Right atrium auricular region (tissue), 2 donors: ENCODE data around the gene COMMD7. TPM values are rescaled to one million over a fixed set of nuclear protein-coding genes. Genes with fewer than 3 reads are reported as not detected.
"Not testable (repeated sequence)": the region's sequence is repeated elsewhere in the genome, so short reads cannot be mapped to it uniquely, and the experiment has no call there.

Source experiments
- DNase-seq: peaks from one replicate; pipeline ENCODE4 v3.0.0-alpha.2; 2019; ENCODE audit warnings: low spot score
- H3K27ac ChIP-seq, 2 donors: fragments of 200-600 bp; sonication (generic); 1 replicate in 1 of 2; 2 replicates in 1 of 2; pipeline ENCODE4 v1.5.1; 2016 to 2019
- H3K27me3 ChIP-seq, 2 donors: fragments of 200-600 bp; sonication (generic); one replicate each; pipeline versions ENCODE4 v1.5.1 to v1.6.0; 2017 to 2019
- H3K36me3 ChIP-seq: fragments of 200-600 bp; sonication (generic); one replicate; pipeline ENCODE4 v1.5.1; 2016
- H3K4me1 ChIP-seq, 2 donors: fragments of 200-600 bp; sonication (generic); one replicate each; pipeline versions ENCODE4 v1.5.1 to v1.6.0; 2017 to 2019
- H3K4me3 ChIP-seq, 2 donors: fragments of 200-600 bp; sonication (generic); 1 replicate in 1 of 2; 2 replicates in 1 of 2; pipeline ENCODE4 v1.5.1; 2017 to 2019; ENCODE audit warnings: mild to moderate bottlenecking in 1 of 2, moderate library complexity in 1 of 2
- H3K9me3 ChIP-seq, 2 donors: fragments of 200-600 bp; sonication (generic); one replicate each; pipeline ENCODE4 v1.5.1; 2019
- CTCF ChIP-seq, 2 donors: fragments of 200-600 bp; sonication (generic); IDR thresholded peaks; one replicate each; pipeline ENCODE4 v1.5.1; 2019; ENCODE audit warnings: antibody characterized with exemption in 2 of 2
- total RNA-seq, 2 donors: library from RNA; depleted of rRNA; stranded (reverse); fragments of >200 nt; gene quantifications; one replicate each; pipeline ENCODE4 v1.1.0, GENCODE V29; 2016

Gene COMMD7
- total RNA-seq, 2 donors from 2014 or later = 22.2 to 29.3 TPM

- H3K27me3 ChIP-seq = no peaks in the 10 kb centered on the region
- H3K4me1 ChIP-seq = peaks cover 0 to 19% of the 10 kb centered on the region in 2 donors
- H3K4me3 ChIP-seq = no peak overlapping the region
- no peak overlapping the region for H3K27ac ChIP-seq
- no peaks in the 10 kb centered on the region for H3K36me3 ChIP-seq
- H3K9me3 ChIP-seq = no peaks in the 10 kb centered on the region
- no peak for TF ChIP-seq CTCF (IDR thresholded peaks at IDR 0.05)
- no peak for DNase-seq
These were observed 2.1 kb downstream of the COMMD7 start for GRCh38 chr20:32741151-32741550.

- no peak for TF ChIP-seq CTCF (IDR thresholded peaks at IDR 0.05)
- Histone ChIP-seq H3K4me3 (no peak overlapping the region), H3K9me3 (no peaks in the 10 kb centered on the region), H3K27me3 (no peaks in the 10 kb centered on the region), H3K36me3 (no peaks in the 10 kb centered on the region), H3K27ac (no peak overlapping the region), H3K4me1 (peaks cover 0 to 7% of the 10 kb centered on the region in 2 donors)
- DNase-seq = no peak
These were observed 5.7 kb downstream of the COMMD7 start for GRCh38 chr20:32737371-32738223.

GRCh38 chr20:32731882-32732266, 11.4 kb downstream of the COMMD7 start:
- Histone ChIP-seq H3K4me3 (no peak overlapping the region), H3K36me3 (peaks cover under 1% of the 10 kb centered on the region)

GRCh38 chr20:32729334-32729733, 13.9 kb downstream of the COMMD7 start:
- H3K9me3 ChIP-seq, H3K27me3 ChIP-seq, H3K4me1 ChIP-seq, DNase-seq, H3K4me3 ChIP-seq, H3K27ac ChIP-seq: not testable (repeated sequence)
- H3K36me3 ChIP-seq = peaks cover 15% of the 10 kb centered on the region

More at GRCh38 chr20:32731882-32732266, 11.4 kb downstream of the COMMD7 start:
- DNase-seq = no peak
- no peaks in the 10 kb centered on the region for H3K4me1 ChIP-seq
- H3K9me3 ChIP-seq = no peaks in the 10 kb centered on the region
- H3K27me3 ChIP-seq = no peaks in the 10 kb centered on the region
- H3K27ac ChIP-seq = no peak overlapping the region
- no peak for TF ChIP-seq CTCF (IDR thresholded peaks at IDR 0.05)

GRCh38 chr20:32728435-32728834, 14.8 kb downstream of the COMMD7 start:
- not testable (repeated sequence) for DNase-seq, H3K4me3 ChIP-seq, H3K4me1 ChIP-seq, H3K27me3 ChIP-seq, H3K9me3 ChIP-seq, H3K27ac ChIP-seq
- peaks cover 15% of the 10 kb centered on the region for H3K36me3 ChIP-seq

- Histone ChIP-seq H3K27ac (no peak overlapping the region), H3K27me3 (no peaks in the 10 kb centered on the region), H3K9me3 (no peaks in the 10 kb centered on the region), H3K36me3 (peaks cover 15% of the 10 kb centered on the region), H3K4me3 (no peak overlapping the region), H3K4me1 (no peaks in the 10 kb centered on the region)
- no peak for TF ChIP-seq CTCF (IDR thresholded peaks at IDR 0.05)
- DNase-seq = no peak
These were observed 15.6 kb downstream of the COMMD7 start for GRCh38 chr20:32727683-32728082.
